Spleen (tissue), 11 donors: ENCODE data around the gene ADAMTS5. TPM values are rescaled to one million over a fixed set of nuclear protein-coding genes. Genes with fewer than 3 reads are reported as not detected.

Experiments used
- DNase-seq: peaks from one replicate; pipeline ENCODE4 v3.0.0-alpha.2; 2020
- H3K27ac ChIP-seq, 8 donors: fragments of 200-600 bp; sonication (generic) in 7 of 8; 1 replicate in 4 of 8; 2 replicates in 4 of 8; pipeline versions ENCODE4 v1.5.0 to v1.8.0; 2016 to 2021; ENCODE audit warnings: inconsistent platforms in 4 of 8, mild to moderate bottlenecking in 4 of 8, moderate library complexity in 1 of 8
- H3K27me3 ChIP-seq, 7 donors: fragments of 200-600 bp; sonication (generic) in 6 of 7; replicated peaks in 1 of 7; 1 replicate in 4 of 7; 2 replicates in 3 of 7; pipeline versions ENCODE4 v1.5.0 to v1.8.0; 2016 to 2021; ENCODE audit warnings: inconsistent platforms in 3 of 7, mild to moderate bottlenecking in 1 of 7
- H3K36me3 ChIP-seq, 6 donors: fragments of 200-600 bp; sonication (generic) in 5 of 6; 1 replicate in 4 of 6; 2 replicates in 2 of 6; pipeline versions ENCODE4 v1.5.0 to v1.8.0; 2016 to 2021; ENCODE audit warnings: inconsistent platforms in 2 of 6
- H3K4me1 ChIP-seq, 6 donors: fragments of 200-600 bp; sonication (generic) in 5 of 6; 1 replicate in 3 of 6; 2 replicates in 3 of 6; pipeline versions ENCODE4 v1.5.0 to v1.8.0; 2016 to 2021; ENCODE audit warnings: inconsistent platforms in 3 of 6
- H3K4me3 ChIP-seq, 8 donors: fragments of 200-600 bp; sonication (generic) in 7 of 8; 1 replicate in 4 of 8; 2 replicates in 4 of 8; pipeline versions ENCODE4 v1.5.0 to v1.8.0; 2016 to 2021; ENCODE audit warnings: inconsistent platforms in 4 of 8, mild to moderate bottlenecking in 4 of 8, moderate library complexity in 2 of 8
- H3K9me3 ChIP-seq, 8 donors: fragments of 200-600 bp; sonication (generic) in 7 of 8; 1 replicate in 4 of 8; 2 replicates in 4 of 8; pipeline versions ENCODE4 v1.5.0 to v1.8.0; 2016 to 2021; ENCODE audit warnings: inconsistent platforms in 4 of 8
- POLR2A ChIP-seq, 3 donors: fragments of 450-650 bp; IDR thresholded peaks; one replicate each; pipeline ENCODE4 v1.5.1; 2017; ENCODE audit warnings: antibody characterized with exemption in 3 of 3, mild to moderate bottlenecking in 1 of 3
- POLR2AphosphoS5 ChIP-seq, 3 donors: sonication (generic); formaldehyde crosslinking; IDR thresholded peaks; one replicate each; pipeline ENCODE4 v1.5.1; 2017; ENCODE audit warnings: antibody characterized with exemption in 3 of 3
- WGBS, 5 donors: extraction: QIAGEN DNeasy Blood & Tissue Kit in 3 of 5; methylation state at CpG; one replicate each; pipeline versions ENCODE4 v1.1.5 to v1.1.7; 2013 to 2018; 5-methylcytosine and 5-hydroxymethylcytosine counted together
- intact Hi-C: fragments of 100-400 bp; cut with DNase I; formaldehyde crosslinking; loops from one replicate; pipeline ENCODE4 v1.15.0; 2023; ENCODE audit warnings: low total_unique reads
- polyA plus RNA-seq, 3 donors: library from polyadenylated mRNA; stranded (reverse); fragments of 200-250 nt; gene quantifications; one replicate each; pipeline ENCODE4 v1.2.1, GENCODE V29; 2013
- total RNA-seq, 7 donors: library from RNA; depleted of rRNA in 3 of 7; stranded (reverse); fragments of >200 nt in 3 of 7; fragmentation: NEBNext Ultra II Directional in 4 of 7; extraction: Animal tissue kit (Norgen Biotek cat#: 25700) in 4 of 7; gene quantifications; one replicate each; pipeline versions ENCODE4 v1.1.0 to v1.2.1, GENCODE V29; 2016 to 2021
- TF ChIP-seq, protein P1 (sequence below), 11 experiments: fragments of 200-600 bp in 7 of 11; fragments of 450-650 bp in 4 of 11; sonication (generic) in 4 of 11; IDR thresholded peaks in 8 of 11; conservative IDR thresholded peaks in 3 of 11; 1 replicate in 7 of 11; 2 replicates in 4 of 11; pipeline versions ENCODE4 v1.4.0 to v1.8.0; 2016 to 2021; ENCODE audit warnings: antibody characterized with exemption in 11 of 11, inconsistent platforms in 4 of 11, mild to moderate bottlenecking in 1 of 11
- donor health status: healthy with polysubstance abuse.
- donor health status: DM: no; HTN: no; CAD: no; lungs with moderate emphysema.
- donor health status: DM: no; HTN: no; CAD: no.
- donor health status: Bipolar disorder and iron deficiency.
- donor health status: healthy.
- donor health status: DM: no; HTN: no; CAD: no.
- donor health status: DM: yes; HTN: yes; CAD: no.

Gene ADAMTS5
- total and polyA plus RNA-seq, 10 donors: 1.7 to 61.2 (median 29.3) TPM

DNA sequence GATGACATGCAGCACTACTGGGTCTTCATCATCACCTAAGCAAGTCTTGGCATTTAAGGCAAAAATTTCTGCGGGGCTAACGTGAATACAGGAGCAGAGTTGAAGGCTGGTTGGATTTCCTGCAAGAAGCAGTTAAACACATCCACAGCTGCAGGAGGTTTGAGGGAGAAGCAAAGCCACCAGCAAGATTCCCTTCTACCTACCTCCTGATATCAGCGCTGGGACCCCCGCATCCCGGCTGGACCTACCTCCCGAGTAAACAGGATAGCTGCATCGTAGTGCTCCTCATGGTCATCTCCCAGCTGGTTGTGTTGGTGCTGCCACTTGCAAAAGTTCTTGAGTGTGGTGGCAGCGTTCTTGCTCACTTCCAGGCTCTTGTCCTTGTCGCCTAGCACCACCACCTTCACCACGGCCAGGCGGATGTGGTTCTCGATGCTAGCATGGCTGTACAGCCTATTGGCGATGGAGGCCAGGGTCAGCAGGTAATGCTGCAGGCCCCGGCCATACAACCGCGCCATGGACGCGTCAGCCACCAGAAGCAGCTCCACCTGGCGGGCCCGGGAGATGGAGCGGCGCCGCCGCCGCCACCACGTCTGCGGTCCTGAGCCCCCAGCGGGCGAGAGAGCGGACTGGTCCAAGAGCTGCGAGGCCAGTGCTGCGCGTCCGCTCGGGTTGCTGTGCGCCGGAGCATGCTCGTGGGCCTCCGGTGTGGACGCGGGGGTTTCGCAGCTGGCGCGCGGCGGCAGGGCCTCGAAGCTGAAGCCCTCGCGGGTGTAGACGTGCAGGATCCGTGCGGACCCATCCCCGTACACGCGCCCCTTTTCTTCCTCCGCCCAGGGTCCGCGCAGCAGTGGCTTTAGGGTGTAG lies 1.6 kb downstream of the ADAMTS5 start:
- 17 to 32% (median 22%) methylated on average over 17 to 58 of the region's 58 CpGs for WGBS, 5 donors
- Histone ChIP-seq H3K36me3 (no peaks in the 10 kb centered on the region), H3K27ac (peak overlapping the region in 7 of 8 donors; percentile 74 to 88 (median 80)), H3K27me3 (peaks cover 0 to 49% (median 10%) of the 10 kb centered on the region in 7 donors), H3K4me3 (peak overlapping the region; percentile 40 to 73 (median 50)), H3K9me3 (peaks cover 0 to 4% (median 0%) of the 10 kb centered on the region in 8 donors), H3K4me1 (peaks cover 0 to 45% (median 11%) of the 10 kb centered on the region in 6 donors)
- intact Hi-C loops: no loop called here
- DNase-seq: peak; percentile 78
- TF ChIP-seq, protein P1, sequence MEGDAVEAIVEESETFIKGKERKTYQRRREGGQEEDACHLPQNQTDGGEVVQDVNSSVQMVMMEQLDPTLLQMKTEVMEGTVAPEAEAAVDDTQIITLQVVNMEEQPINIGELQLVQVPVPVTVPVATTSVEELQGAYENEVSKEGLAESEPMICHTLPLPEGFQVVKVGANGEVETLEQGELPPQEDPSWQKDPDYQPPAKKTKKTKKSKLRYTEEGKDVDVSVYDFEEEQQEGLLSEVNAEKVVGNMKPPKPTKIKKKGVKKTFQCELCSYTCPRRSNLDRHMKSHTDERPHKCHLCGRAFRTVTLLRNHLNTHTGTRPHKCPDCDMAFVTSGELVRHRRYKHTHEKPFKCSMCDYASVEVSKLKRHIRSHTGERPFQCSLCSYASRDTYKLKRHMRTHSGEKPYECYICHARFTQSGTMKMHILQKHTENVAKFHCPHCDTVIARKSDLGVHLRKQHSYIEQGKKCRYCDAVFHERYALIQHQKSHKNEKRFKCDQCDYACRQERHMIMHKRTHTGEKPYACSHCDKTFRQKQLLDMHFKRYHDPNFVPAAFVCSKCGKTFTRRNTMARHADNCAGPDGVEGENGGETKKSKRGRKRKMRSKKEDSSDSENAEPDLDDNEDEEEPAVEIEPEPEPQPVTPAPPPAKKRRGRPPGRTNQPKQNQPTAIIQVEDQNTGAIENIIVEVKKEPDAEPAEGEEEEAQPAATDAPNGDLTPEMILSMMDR (IDR thresholded peaks at IDR 0.05 in 8 of 11, conservative IDR thresholded peaks at IDR 0.05 in 3 of 11): peak in 7 of 11 experiments; percentile 20 to 40 (median 31)
- TF ChIP-seq POLR2AphosphoS5 (IDR thresholded peaks at IDR 0.05) (peak; percentile 6 to 64 (median 55)), POLR2A (IDR thresholded peaks at IDR 0.05) (no peak)

GRCh38 chr21:26964170-26964778 lies 2.6 kb downstream of the ADAMTS5 start:
- intact Hi-C loops: no loop called here
- Histone ChIP-seq H3K4me3 (peak overlapping the region; percentile 40 to 73 (median 50)), H3K27me3 (peaks cover 0 to 49% (median 10%) of the 10 kb centered on the region in 7 donors), H3K36me3 (no peaks in the 10 kb centered on the region), H3K4me1 (peaks cover 0 to 45% (median 11%) of the 10 kb centered on the region in 6 donors), H3K27ac (peak overlapping the region in 7 of 8 donors; percentile 15 to 88 (median 80)), H3K9me3 (peaks cover 0 to 4% (median 0%) of the 10 kb centered on the region in 8 donors)
- DNase-seq: no peak
- peak in 2 of 3 donors; percentile 78 to 86 for TF ChIP-seq POLR2AphosphoS5 (IDR thresholded peaks at IDR 0.05)
- TF ChIP-seq POLR2A (IDR thresholded peaks at IDR 0.05): peak in 1 of 3 donors; percentile 51
- TF ChIP-seq, protein P1 (IDR thresholded peaks at IDR 0.05 in 8 of 11, conservative IDR thresholded peaks at IDR 0.05 in 3 of 11): no peak
- WGBS, 5 donors: 66 to 76% (median 72%) methylated on average over 14 of the region's 14 CpGs

DNA sequence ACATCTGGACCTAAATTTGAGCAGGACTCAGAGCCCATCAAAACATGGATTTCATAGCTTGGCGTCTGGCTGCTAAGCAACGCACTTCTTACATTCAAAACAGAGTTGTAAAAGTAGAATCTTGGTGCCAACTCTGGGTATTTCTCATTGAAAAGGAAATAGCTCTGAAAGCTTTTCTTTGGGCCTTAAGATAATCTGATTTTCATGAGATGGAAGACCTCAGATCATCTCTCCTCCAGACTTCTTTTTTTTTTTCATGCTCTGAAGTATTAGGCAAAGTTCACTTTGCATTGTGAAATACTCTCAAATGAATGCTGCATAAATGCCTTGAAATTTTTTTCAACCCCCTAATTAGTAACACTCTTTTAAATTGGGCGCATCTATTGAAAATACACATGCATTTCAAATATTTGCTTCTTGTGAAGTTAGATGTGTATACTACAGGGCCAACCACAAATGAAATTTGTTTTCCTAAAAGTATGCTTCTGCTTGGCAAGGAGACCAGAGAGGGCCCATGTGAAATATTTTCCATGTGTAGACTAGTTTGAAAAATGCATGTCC lies 4.2 kb downstream of the ADAMTS5 start:
- H3K4me3 ChIP-seq: peak overlapping the region in 5 of 8 donors; percentile 8 to 73 (median 52)
- peak overlapping the region in 2 of 8 donors; percentile 52 to 83 for H3K27ac ChIP-seq
- WGBS, 5 donors: 67 to 88% (median 73%) methylated on average over 3 of the region's 3 CpGs
- TF ChIP-seq, protein P1 (IDR thresholded peaks at IDR 0.05 in 8 of 11, conservative IDR thresholded peaks at IDR 0.05 in 3 of 11): no peak
- TF ChIP-seq POLR2AphosphoS5 (IDR thresholded peaks at IDR 0.05) (no peak), POLR2A (IDR thresholded peaks at IDR 0.05) (no peak)
- peaks cover 0 to 4% (median 0%) of the 10 kb centered on the region in 8 donors for H3K9me3 ChIP-seq
- no peaks in the 10 kb centered on the region for H3K36me3 ChIP-seq
- DNase-seq: no peak
- intact Hi-C loops: no loop called here
- H3K27me3 ChIP-seq: peaks cover 0 to 36% (median 10%) of the 10 kb centered on the region in 7 donors
- peaks cover 0 to 38% (median 12%) of the 10 kb centered on the region in 6 donors for H3K4me1 ChIP-seq
